Left ventricle myocardium inferior (tissue), 1 donor: ENCODE data around the gene RENBP. TPM values are rescaled to one million over a fixed set of nuclear protein-coding genes. Genes with fewer than 3 reads are reported as not detected.

Experiments used
- DNase-seq: peaks from one replicate; pipeline ENCODE4 v3.0.0-alpha.2; 2020
- H3K27ac ChIP-seq: fragments of 200-600 bp; replicated peaks from 2 replicates; pipeline ENCODE4 v1.8.0; 2021
- H3K27me3 ChIP-seq: fragments of 200-600 bp; 2 replicates; pipeline ENCODE4 v1.8.0; 2021; ENCODE audit warnings: low read depth
- H3K36me3 ChIP-seq: fragments of 200-600 bp; 2 replicates; pipeline ENCODE4 v1.8.0; 2021
- H3K4me1 ChIP-seq: fragments of 200-600 bp; 2 replicates; pipeline ENCODE4 v1.8.0; 2021
- H3K4me3 ChIP-seq: fragments of 200-600 bp; 2 replicates; pipeline ENCODE4 v1.8.0; 2021; ENCODE audit warnings: mild to moderate bottlenecking, moderate library complexity
- H3K9me3 ChIP-seq: fragments of 200-600 bp; replicated peaks from 2 replicates; pipeline ENCODE4 v1.8.0; 2021
- CTCF ChIP-seq: fragments of 200-600 bp; IDR thresholded peaks from 2 replicates; pipeline ENCODE4 v1.8.0; 2021; ENCODE audit warnings: antibody characterized with exemption, mild to moderate bottlenecking, borderline replicate concordance
- intact Hi-C: fragments of 100-400 bp; cut with micrococcal nuclease; formaldehyde crosslinking; loops from one replicate; pipeline ENCODE4 v1.11.0; 2022
- total RNA-seq: library from RNA; stranded (reverse); fragmentation: NEBNext Ultra II Directional; extraction: Animal tissue kit (Norgen Biotek cat#: 25700); gene quantifications from one replicate; pipeline ENCODE4 v1.2.1, GENCODE V29; 2021
- donor health status: DM: no; HTN: yes; CAD: no; lungs with severe emphysema.

Gene RENBP
- total RNA-seq, 1 donor from 2014 or later, result 7.5 TPM

DNA sequence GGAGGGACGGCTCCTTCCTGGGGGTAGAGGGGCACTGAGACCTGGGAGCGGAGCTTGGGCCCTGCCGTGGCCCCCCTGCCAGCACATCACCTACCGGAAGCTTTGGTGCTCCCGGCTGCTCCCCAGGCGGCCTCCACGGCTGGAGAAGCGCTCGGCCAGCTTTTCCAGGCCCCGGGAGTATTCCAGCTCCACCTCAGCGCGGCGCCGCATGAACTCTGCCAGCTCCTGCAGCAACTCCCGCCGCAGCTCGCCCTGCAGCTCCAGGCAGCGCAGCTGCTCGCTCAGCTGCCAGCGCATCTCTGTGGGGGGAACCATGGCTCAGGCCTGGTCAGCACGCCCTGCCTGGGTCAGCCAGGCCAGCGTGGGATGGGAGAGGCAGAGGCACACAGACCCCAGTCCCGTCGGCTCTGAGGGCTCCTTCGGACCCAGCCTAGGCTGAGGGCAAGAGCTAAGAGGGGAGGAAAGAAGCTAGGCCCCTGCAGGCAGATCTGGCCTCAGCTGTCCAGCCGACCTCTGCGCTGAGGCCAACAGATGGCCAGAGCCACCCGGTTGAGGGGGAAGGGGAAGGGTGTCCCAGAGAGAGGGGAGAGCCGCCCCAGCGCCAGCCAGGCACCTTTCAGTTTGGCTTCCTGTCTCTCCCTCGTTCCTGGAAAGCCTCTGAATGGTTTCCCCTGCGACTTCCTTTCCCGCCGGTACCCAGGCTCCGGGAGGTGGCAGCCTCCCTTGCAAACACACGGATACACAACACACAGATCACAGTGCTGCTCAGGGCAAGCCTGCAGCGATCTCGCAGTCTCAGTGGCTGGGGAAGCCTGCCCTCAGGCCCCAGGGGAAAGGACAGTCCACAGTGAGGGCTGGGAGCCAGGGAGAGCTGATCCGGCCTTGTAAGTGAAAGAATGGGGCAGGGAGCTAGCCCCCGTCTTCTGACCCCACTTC lies 22.7 kb downstream of the RENBP start:
- Histone ChIP-seq H3K4me3 (peak overlapping the region; percentile 43), H3K9me3 (no peaks in the 10 kb centered on the region), H3K27ac (peak overlapping the region; percentile 97), H3K36me3 (no peaks in the 10 kb centered on the region), H3K4me1 (peaks cover 53% of the 10 kb centered on the region), H3K27me3 (no peaks in the 10 kb centered on the region)
- TF ChIP-seq CTCF, result no peak
- intact Hi-C loops, result no loop called here
- DNase-seq, result no peak

- intact Hi-C loops, result no loop called here
- no peak for TF ChIP-seq CTCF
- H3K27ac ChIP-seq, result peak overlapping the region; percentile 97
- no peaks in the 10 kb centered on the region for H3K9me3 ChIP-seq
- peaks cover 48% of the 10 kb centered on the region for H3K4me1 ChIP-seq
- no peaks in the 10 kb centered on the region for H3K27me3 ChIP-seq
- no peaks in the 10 kb centered on the region for H3K36me3 ChIP-seq
- no peak for DNase-seq
- H3K4me3 ChIP-seq, result peak overlapping the region; percentile 43
These were observed 23.4 kb downstream of the RENBP start for GRCh38 chrX:153921070-153921469.

GRCh38 chrX:153920546-153920945 lies 23.9 kb downstream of the RENBP start:
- intact Hi-C loops, result no loop called here
- Histone ChIP-seq H3K36me3 (no peaks in the 10 kb centered on the region), H3K27ac (no peak overlapping the region), H3K9me3 (no peaks in the 10 kb centered on the region), H3K4me3 (no peak overlapping the region), H3K27me3 (no peaks in the 10 kb centered on the region), H3K4me1 (peaks cover 44% of the 10 kb centered on the region)
- TF ChIP-seq CTCF, result no peak
- DNase-seq, result no peak

DNA sequence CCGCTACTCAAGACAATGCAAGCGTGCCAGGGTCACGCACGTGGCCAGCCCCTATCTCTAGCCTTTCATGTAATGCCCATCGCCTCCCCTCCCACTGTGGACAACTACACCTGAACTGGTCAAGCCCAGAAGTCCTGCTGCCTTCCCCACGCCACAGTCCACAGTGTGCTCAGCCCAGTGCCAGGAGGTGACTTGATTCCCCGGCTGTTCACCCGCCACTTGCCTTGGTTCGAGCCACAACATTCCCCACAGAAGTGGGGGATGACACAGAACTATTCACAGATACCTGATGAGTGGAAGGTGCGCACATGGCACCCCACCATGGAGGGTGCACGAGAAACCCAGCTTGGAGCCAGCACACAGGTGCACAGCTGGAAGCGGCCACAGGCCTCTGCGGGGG lies 25.2 kb downstream of the RENBP start:
- no peak overlapping the region for H3K4me3 ChIP-seq
- intact Hi-C loops, result no loop called here
- DNase-seq, result no peak
- H3K36me3 ChIP-seq, result no peaks in the 10 kb centered on the region
- no peaks in the 10 kb centered on the region for H3K27me3 ChIP-seq
- no peak overlapping the region for H3K27ac ChIP-seq
- peaks cover 33% of the 10 kb centered on the region for H3K4me1 ChIP-seq
- TF ChIP-seq CTCF, result no peak
- H3K9me3 ChIP-seq, result no peaks in the 10 kb centered on the region

DNA sequence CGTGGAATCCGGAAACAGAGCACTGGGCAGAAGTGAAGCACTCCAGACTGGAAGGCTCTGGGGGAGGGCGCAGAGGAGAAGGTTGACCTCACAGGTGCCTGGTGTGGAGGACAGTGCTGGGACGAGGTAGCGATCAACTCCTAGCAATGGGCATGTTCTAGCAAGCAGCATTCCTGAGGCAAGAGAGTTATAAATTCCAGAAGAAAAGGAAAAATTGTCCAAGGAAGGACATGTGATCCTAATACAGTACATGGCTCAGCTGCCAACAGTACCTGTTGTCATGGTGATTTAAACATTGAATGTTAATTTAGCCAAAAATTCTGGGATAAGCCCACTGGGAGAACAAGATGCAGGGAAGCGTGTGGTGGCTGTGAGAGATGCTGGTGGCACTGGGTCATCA lies 26.6 kb downstream of the RENBP start:
- no peaks in the 10 kb centered on the region for H3K27me3 ChIP-seq
- intact Hi-C loops, result no loop called here
- no peak for TF ChIP-seq CTCF

More for the DNA sequence above, 26.6 kb downstream of the RENBP start:
- peaks cover 20% of the 10 kb centered on the region for H3K4me1 ChIP-seq
- H3K27ac ChIP-seq, result no peak overlapping the region
- no peak overlapping the region for H3K4me3 ChIP-seq
- no peaks in the 10 kb centered on the region for H3K9me3 ChIP-seq
- no peaks in the 10 kb centered on the region for H3K36me3 ChIP-seq
- no peak for DNase-seq
